ENCODE results near the gene NDUFS7.

DNA sequence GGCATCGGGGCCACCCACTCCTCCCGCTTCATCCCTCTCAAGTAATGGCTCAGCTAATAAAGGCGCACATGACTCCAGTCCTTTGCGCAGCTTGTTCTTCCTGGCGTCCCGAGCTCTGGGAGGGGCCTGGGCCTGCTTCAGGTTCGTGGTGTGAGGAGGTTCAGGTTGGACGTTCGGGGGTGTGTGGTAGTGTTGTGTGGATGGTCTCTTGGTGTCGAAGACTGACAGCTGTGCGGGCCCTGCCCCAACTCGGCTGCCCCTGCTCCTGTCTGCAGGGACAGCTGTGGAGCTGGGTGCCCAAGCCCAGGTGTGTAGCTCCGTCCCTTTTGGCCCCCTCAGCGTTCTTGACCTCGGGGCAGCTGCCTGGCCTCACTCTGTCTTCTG, 56.7 kb downstream of the NDUFS7 start:
- TF ChIP-seq CTCF (IDR thresholded peaks at IDR 0.05; ENCODE audit: extremely low read depth in 1 of 2, insufficient read depth in 1 of 2, low read depth in 1 of 2, low read length in 2 of 2) (no peak), EZH2 (IDR thresholded peaks at IDR 0.05; ENCODE audit: borderline replicate concordance, low read depth, low read length, severe bottlenecking) (no peak)
